ENCODE measurements around the gene CBX7. TPM values are rescaled to one million over a fixed set of nuclear protein-coding genes. Genes with fewer than 3 reads are reported as not detected.

CBX7 gene
- total RNA-seq, 2 donors from 2014 or later, result 170 to 174 TPM

GRCh38 chr22:39130892-39131855 is 21.3 kb downstream of the CBX7 start:
- no peak overlapping the region for H3K4me3 ChIP-seq
- no peak for ATAC-seq (ENCODE audit: insufficient number of reproducible peaks, low FRiP score, low read depth)
- no peaks in the 10 kb centered on the region for H3K27me3 ChIP-seq (replicated peaks; ENCODE audit: insufficient read depth)
- H3K9me3 ChIP-seq, result no peaks in the 10 kb centered on the region
- TF ChIP-seq CTCF (IDR thresholded peaks at IDR 0.05), result no peak
- DNase-seq (ENCODE audit: low spot score), result no peak
- no peak overlapping the region for H3K27ac ChIP-seq
- peaks cover 0 to 4% of the 10 kb centered on the region in 2 donors for H3K4me1 ChIP-seq (ENCODE audit: control insufficient read depth in 1 of 2, low read depth in 2 of 2)
- peaks cover 30% of the 10 kb centered on the region for H3K36me3 ChIP-seq

- no peaks in the 10 kb centered on the region for H3K9me3 ChIP-seq
- ATAC-seq (ENCODE audit: insufficient number of reproducible peaks, low FRiP score, low read depth) (no peak), DNase-seq (ENCODE audit: low spot score) (no peak)
- peaks cover 27% of the 10 kb centered on the region for H3K36me3 ChIP-seq
- H3K27me3 ChIP-seq (replicated peaks; ENCODE audit: insufficient read depth), result no peaks in the 10 kb centered on the region
- no peak overlapping the region for H3K27ac ChIP-seq
- no peak overlapping the region for H3K4me3 ChIP-seq
- peaks cover 0 to 4% of the 10 kb centered on the region in 2 donors for H3K4me1 ChIP-seq (ENCODE audit: control insufficient read depth in 1 of 2, low read depth in 2 of 2)
- TF ChIP-seq CTCF (IDR thresholded peaks at IDR 0.05), result no peak
Measured at GRCh38 chr22:39130152-39130704, 22.3 kb downstream of the CBX7 start.

GRCh38 chr22:39129746-39130145 is 22.7 kb downstream of the CBX7 start:
- no peak for TF ChIP-seq CTCF (IDR thresholded peaks at IDR 0.05)
- Histone ChIP-seq H3K27me3 (replicated peaks; ENCODE audit: insufficient read depth) (no peaks in the 10 kb centered on the region), H3K9me3 (no peaks in the 10 kb centered on the region), H3K4me1 (ENCODE audit: control insufficient read depth in 1 of 2, low read depth in 2 of 2) (no peaks in the 10 kb centered on the region), H3K36me3 (peaks cover 27% of the 10 kb centered on the region), H3K4me3 (no peak overlapping the region), H3K27ac (no peak overlapping the region)
- ATAC-seq (ENCODE audit: insufficient number of reproducible peaks, low FRiP score, low read depth) (no peak), DNase-seq (ENCODE audit: low spot score) (no peak)

GRCh38 chr22:39129081-39129480 is 23.4 kb downstream of the CBX7 start:
- Histone ChIP-seq H3K4me1 (ENCODE audit: control insufficient read depth in 1 of 2, low read depth in 2 of 2) (no peaks in the 10 kb centered on the region), H3K9me3 (no peaks in the 10 kb centered on the region), H3K4me3 (no peak overlapping the region), H3K27ac (no peak overlapping the region), H3K27me3 (replicated peaks; ENCODE audit: insufficient read depth) (no peaks in the 10 kb centered on the region), H3K36me3 (peaks cover 24% of the 10 kb centered on the region)
- ATAC-seq (ENCODE audit: insufficient number of reproducible peaks, low FRiP score, low read depth), result no peak
- TF ChIP-seq CTCF (IDR thresholded peaks at IDR 0.05), result no peak
- DNase-seq (ENCODE audit: low spot score), result no peak

- Histone ChIP-seq H3K4me3 (no peak overlapping the region), H3K4me1 (ENCODE audit: control insufficient read depth in 1 of 2, low read depth in 2 of 2) (no peaks in the 10 kb centered on the region), H3K9me3 (no peaks in the 10 kb centered on the region), H3K27me3 (replicated peaks; ENCODE audit: insufficient read depth) (no peaks in the 10 kb centered on the region), H3K36me3 (peaks cover 18% of the 10 kb centered on the region), H3K27ac (no peak overlapping the region)
- DNase-seq (ENCODE audit: low spot score) (no peak), ATAC-seq (ENCODE audit: insufficient number of reproducible peaks, low FRiP score, low read depth) (no peak)
- no peak for TF ChIP-seq CTCF (IDR thresholded peaks at IDR 0.05)
Measured at GRCh38 chr22:39128508-39128907, 24.0 kb downstream of the CBX7 start.

Measured in thoracic aorta (tissue), 2 donors.